ENCODE measurements around the gene C5orf46. TPM values are rescaled to one million over a fixed set of nuclear protein-coding genes. Genes with fewer than 3 reads are reported as not detected.

Gene C5orf46
- total RNA-seq, 1 experiment from 2014 or later, result 78.7 TPM

GRCh38 chr5:147859962-147860640 lies 46.2 kb downstream of the C5orf46 start:
- no peak for DNase-seq
- CTCF ChIA-PET, result interaction anchor here (4.0 kb wide), 1 partner anchor 74 kb away, joined by 49 read pairs; no protein-coding TSS in a partner anchor
- H4K20me1 ChIP-seq (ENCODE audit: low read length), result no peaks in the 10 kb centered on the region
- no peak for ATAC-seq
- H3K4me2 ChIP-seq (ENCODE audit: low read length), result no peak overlapping the region
- no peaks in the 10 kb centered on the region for H3K9me3 ChIP-seq (ENCODE audit: low read length)
- H2AFZ ChIP-seq (ENCODE audit: low read length), result no peak overlapping the region
- intact Hi-C loops (cut with micrococcal nuclease), result loop anchor here (5.0 kb wide), 1 partner anchor 262 kb away; no protein-coding TSS in a partner anchor
- no peaks in the 10 kb centered on the region for H3F3A ChIP-seq (ENCODE audit: low read length, unreplicated experiment)
- TF ChIP-seq EZH2phosphoT487 (IDR thresholded peaks at IDR 0.05; ENCODE audit: borderline replicate concordance, low read length) (no peak), CTCF (conservative IDR thresholded peaks at IDR 0.05; ENCODE audit: low read depth, low read length) (no peak), EZH2 (IDR thresholded peaks at IDR 0.05; ENCODE audit: low read length, unreplicated experiment) (no peak)
- no peaks in the 10 kb centered on the region for H3K79me2 ChIP-seq (ENCODE audit: low read length)
- POLR2A ChIA-PET (ENCODE audit: unreplicated experiment), result no interaction called here
- H3K36me3 ChIP-seq (ENCODE audit: low read depth, low read length), result no peaks in the 10 kb centered on the region
- no peak overlapping the region for H3K9ac ChIP-seq (ENCODE audit: low read length)
- peaks cover 18% of the 10 kb centered on the region for H3K4me1 ChIP-seq (ENCODE audit: insufficient read depth, low read length)
- H3K27me3 ChIP-seq (ENCODE audit: low read length), result no peaks in the 10 kb centered on the region
- no peak overlapping the region for H3K27ac ChIP-seq (ENCODE audit: low read length)
- H3K4me3 ChIP-seq (ENCODE audit: low read length), result no peak overlapping the region
- no TSS peak for BruUV-seq (replicated peaks)
- no peaks in the 10 kb centered on the region for H3K9me2 ChIP-seq (replicated peaks; ENCODE audit: low read length)

- Histone ChIP-seq H3K4me2 (ENCODE audit: low read length) (no peak overlapping the region), H3K36me3 (ENCODE audit: low read depth, low read length) (no peaks in the 10 kb centered on the region), H3F3A (ENCODE audit: low read length, unreplicated experiment) (no peaks in the 10 kb centered on the region), H3K9me3 (ENCODE audit: low read length) (no peaks in the 10 kb centered on the region), H3K9ac (ENCODE audit: low read length) (no peak overlapping the region), H3K4me3 (ENCODE audit: low read length) (no peak overlapping the region), H3K9me2 (replicated peaks; ENCODE audit: low read length) (no peaks in the 10 kb centered on the region), H2AFZ (ENCODE audit: low read length) (no peak overlapping the region), H3K4me1 (ENCODE audit: insufficient read depth, low read length) (peaks cover 18% of the 10 kb centered on the region), H3K79me2 (ENCODE audit: low read length) (no peaks in the 10 kb centered on the region), H3K27ac (ENCODE audit: low read length) (no peak overlapping the region), H4K20me1 (ENCODE audit: low read length) (no peaks in the 10 kb centered on the region), H3K27me3 (ENCODE audit: low read length) (no peaks in the 10 kb centered on the region)
- no peak for ATAC-seq
- CTCF ChIA-PET, result interaction anchor here (0.8 to 4.0 kb wide), 5 partner anchors 29 to 229 kb away, joined by 3 to 49 read pairs (median 3); partner anchors contain the start of gene C5orf46
- POLR2A ChIA-PET (ENCODE audit: unreplicated experiment), result no interaction called here
- TF ChIP-seq EZH2 (IDR thresholded peaks at IDR 0.05; ENCODE audit: low read length, unreplicated experiment), result no peak
- TF ChIP-seq EZH2phosphoT487 (IDR thresholded peaks at IDR 0.05; ENCODE audit: borderline replicate concordance, low read length), result no peak
- no peak for TF ChIP-seq CTCF (conservative IDR thresholded peaks at IDR 0.05; ENCODE audit: low read depth, low read length)
- BruUV-seq (replicated peaks), result TSS peak; percentile 49
- no peak for DNase-seq
- intact Hi-C loops (cut with micrococcal nuclease), result loop anchor here (5.0 kb wide), 1 partner anchor 264 kb away; no protein-coding TSS in a partner anchor
Observed at GRCh38 chr5:147858565-147858964, 47.8 kb downstream of the C5orf46 start.

Measured in PC-3 (cell line).